Stomach smooth muscle (tissue), 2 donors: ENCODE results near the gene RSAD1.
A peak's percentile ranks its signal among the peaks of the same experiment; 100 is the strongest.
"Not testable (repeated sequence)": the region's sequence is repeated elsewhere in the genome, so short reads cannot be mapped to it uniquely, and the experiment has no call there.

ENCODE experiments used
- H3K27ac ChIP-seq: one replicate; pipeline ENCODE4 v1.7.0; 2013; ENCODE audit warnings: mild to moderate bottlenecking, low read length, inconsistent platforms
- H3K27me3 ChIP-seq, 2 donors: one replicate each; pipeline ENCODE4 v1.7.0; 2013; ENCODE audit warnings: low read length in 2 of 2; ENCODE audit not compliant: insufficient read depth in 2 of 2, control insufficient read depth in 1 of 2
- H3K36me3 ChIP-seq, 2 donors: one replicate each; pipeline ENCODE4 v1.7.0; 2013; ENCODE audit warnings: low read length in 2 of 2; ENCODE audit not compliant: control insufficient read depth in 2 of 2, insufficient read depth in 2 of 2
- H3K4me1 ChIP-seq: one replicate; pipeline ENCODE4 v1.7.0; 2013; ENCODE audit warnings: low read length; ENCODE audit not compliant: control insufficient read depth, insufficient read depth
- H3K4me3 ChIP-seq, 2 donors: one replicate each; pipeline ENCODE4 v1.7.0; 2013; ENCODE audit warnings: low read length in 2 of 2
- H3K9ac ChIP-seq, 2 donors: one replicate each; pipeline ENCODE4 v1.7.0; 2013; ENCODE audit warnings: low read length in 2 of 2, mild to moderate bottlenecking in 1 of 2
- H3K9me3 ChIP-seq, 2 donors: one replicate each; pipeline ENCODE4 v1.7.0; 2013; ENCODE audit warnings: low read length in 2 of 2; ENCODE audit not compliant: control insufficient read depth in 2 of 2
- donor health status: healthy.
- donor health status: Pancreatic carcinoma.

Gene RSAD1

DNA sequence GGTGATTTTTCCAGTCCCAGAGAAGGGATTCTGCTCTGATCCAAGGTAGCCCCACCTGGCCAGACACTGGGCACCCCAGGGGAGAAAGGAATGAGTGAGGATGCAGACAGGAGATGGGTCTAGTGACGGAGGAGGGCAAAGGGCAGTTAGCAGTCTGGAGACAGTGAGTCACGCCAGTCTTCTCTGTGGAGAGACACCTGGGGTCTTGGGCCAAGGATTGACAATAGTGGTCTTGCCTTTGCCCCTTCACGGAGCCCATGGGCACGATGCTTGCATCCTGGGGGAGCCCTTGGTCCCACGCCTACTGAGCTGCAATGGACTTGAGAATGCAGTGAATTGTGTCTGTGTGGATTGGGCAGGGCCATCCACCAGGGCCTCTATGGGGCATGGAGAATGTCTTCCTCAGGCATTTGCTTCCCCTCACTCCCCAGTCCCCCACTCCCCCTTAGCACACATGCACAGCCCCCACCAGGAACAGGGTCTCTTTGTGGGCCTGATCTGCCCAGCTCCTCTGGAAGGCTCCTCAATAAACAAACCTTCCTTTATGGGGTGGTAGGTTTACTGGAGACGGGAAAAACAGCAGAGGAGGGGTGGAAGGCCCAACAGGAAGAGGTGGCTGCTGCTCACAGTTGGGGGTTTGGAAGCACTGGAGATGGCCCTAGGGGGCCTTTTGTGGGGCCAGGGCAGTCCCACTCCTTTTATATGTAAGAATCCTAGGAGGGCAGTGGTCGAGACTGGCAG, 11.4 kb upstream of the RSAD1 start:
- Histone ChIP-seq H3K9ac (no peak overlapping the region), H3K9me3 (no peaks in the 10 kb centered on the region), H3K27me3 (peaks cover 19 to 28% of the 10 kb centered on the region in 2 donors), H3K4me3 (no peak overlapping the region), H3K4me1 (peaks cover 14% of the 10 kb centered on the region), H3K27ac (no peak overlapping the region), H3K36me3 (no peaks in the 10 kb centered on the region)

DNA sequence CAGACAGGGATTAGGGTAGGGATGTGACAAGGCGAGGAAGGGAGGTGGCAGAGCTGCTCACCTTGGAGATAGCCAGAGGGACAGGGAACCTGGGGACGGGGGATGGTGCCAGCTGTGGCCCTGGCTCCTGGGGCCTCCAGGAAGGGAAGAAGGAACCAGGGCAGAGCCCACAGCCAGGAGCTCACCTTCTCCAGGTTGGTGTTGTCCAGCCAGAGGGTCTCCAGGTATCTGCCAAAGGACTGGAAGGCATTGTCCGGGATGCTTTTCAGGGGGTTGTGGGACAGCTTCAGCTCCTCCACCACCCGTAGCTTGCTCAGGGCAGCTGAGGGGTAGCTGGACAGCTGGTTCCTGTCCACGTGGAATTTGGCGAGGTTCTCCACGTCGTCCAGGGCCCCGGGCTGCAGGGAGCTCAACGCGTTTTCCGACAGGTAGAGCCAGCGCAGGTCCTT, 10.8 kb upstream of the RSAD1 start:
- H3K4me1 ChIP-seq = peaks cover 14% of the 10 kb centered on the region
- no peak overlapping the region for H3K9ac ChIP-seq
- peaks cover 19 to 28% of the 10 kb centered on the region in 2 donors for H3K27me3 ChIP-seq
- H3K27ac ChIP-seq = no peak overlapping the region
- H3K9me3 ChIP-seq = no peaks in the 10 kb centered on the region
- H3K36me3 ChIP-seq = no peaks in the 10 kb centered on the region
- H3K4me3 ChIP-seq = no peak overlapping the region

DNA sequence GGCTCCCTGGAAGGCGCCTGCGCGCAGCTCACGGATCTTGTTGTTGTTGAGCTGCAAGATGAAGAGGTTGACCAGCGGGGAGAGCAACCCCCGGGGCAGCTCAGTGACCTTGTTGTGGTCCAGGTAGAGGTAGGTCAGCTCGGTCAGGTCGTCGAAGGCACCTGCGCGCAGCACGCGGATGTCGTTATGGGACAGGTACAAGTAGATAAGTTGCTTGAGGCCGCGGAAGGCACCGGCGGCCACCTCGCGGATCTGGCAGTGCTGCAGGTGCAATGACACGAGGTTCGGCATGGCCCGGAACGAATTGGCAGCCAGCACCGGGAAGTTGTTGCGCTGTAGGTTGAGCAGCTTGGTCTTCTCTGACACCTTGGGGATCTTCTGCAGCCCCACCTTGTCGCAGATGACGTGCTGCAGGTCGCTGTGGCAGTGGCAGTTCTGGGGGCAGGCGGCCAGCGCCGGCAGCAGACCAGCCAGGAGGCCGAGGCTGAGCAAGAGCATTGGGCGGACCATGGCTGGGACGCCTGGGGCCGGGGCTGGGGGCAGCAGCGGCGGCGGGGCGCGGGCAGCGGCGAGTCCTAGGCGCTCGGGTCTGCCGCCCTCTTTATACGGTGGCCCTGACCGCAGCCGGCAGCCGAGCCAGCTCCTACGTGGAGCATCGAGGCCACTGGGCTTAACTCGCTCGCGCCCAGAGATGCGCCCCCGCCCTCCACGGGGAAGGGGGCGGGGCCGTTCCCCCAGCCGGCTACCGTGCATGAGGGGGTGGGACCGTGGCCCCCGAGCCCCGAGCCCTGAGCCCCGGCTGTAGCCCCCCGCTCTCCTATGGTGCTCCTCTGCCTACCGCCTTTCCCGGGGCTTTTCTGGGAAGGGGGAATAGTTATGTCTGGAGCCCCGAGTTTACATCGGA, 10.1 kb upstream of the RSAD1 start, which contains the start of gene CHAD:
Gene CHAD, minus strand, starts transcription at position 577 of the 904 bp plus-strand sequence. Its CDS starts 67 bp downstream, at position 510.
- Histone ChIP-seq H3K27ac (no peak within 1 kb of the TSS), H3K27me3 (peaks cover 19 to 28% of the 10 kb centered on the region in 2 donors), H3K9ac (no peak within 1 kb of the TSS), H3K36me3 (no peaks in the 10 kb centered on the region), H3K4me1 (peaks cover 14% of the 10 kb centered on the region), H3K4me3 (peak within 1 kb of the TSS; percentile 35 to 52), H3K9me3 (no peaks in the 10 kb centered on the region)

DNA sequence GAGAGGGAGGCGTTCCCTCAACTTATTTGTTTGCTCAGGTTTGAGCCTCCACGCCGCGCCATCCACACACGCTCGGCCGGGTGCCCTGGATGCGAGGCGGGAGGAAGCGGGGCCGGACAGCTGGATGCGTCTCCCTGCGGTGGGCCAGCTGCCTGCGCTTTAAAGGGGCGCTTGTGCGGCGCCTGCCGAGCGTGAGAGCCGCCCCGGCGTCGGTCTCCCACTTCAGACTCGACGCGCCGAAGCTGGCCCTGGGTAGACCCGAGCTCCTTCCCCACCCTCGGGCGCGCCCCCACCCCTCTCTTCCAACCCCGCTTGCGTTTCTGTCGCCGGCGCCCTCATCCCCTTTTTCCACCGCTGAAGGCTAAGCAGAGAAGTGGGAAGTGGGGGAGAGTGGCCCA, 9.5 kb upstream of the RSAD1 start:
- H3K4me3 ChIP-seq = peak overlapping the region; percentile 35 to 52
- H3K36me3 ChIP-seq = no peaks in the 10 kb centered on the region
- no peak overlapping the region for H3K27ac ChIP-seq
- H3K9me3 ChIP-seq = no peaks in the 10 kb centered on the region
- no peak overlapping the region for H3K9ac ChIP-seq
- H3K4me1 ChIP-seq = peaks cover 14% of the 10 kb centered on the region
- H3K27me3 ChIP-seq = peaks cover 19 to 28% of the 10 kb centered on the region in 2 donors

DNA sequence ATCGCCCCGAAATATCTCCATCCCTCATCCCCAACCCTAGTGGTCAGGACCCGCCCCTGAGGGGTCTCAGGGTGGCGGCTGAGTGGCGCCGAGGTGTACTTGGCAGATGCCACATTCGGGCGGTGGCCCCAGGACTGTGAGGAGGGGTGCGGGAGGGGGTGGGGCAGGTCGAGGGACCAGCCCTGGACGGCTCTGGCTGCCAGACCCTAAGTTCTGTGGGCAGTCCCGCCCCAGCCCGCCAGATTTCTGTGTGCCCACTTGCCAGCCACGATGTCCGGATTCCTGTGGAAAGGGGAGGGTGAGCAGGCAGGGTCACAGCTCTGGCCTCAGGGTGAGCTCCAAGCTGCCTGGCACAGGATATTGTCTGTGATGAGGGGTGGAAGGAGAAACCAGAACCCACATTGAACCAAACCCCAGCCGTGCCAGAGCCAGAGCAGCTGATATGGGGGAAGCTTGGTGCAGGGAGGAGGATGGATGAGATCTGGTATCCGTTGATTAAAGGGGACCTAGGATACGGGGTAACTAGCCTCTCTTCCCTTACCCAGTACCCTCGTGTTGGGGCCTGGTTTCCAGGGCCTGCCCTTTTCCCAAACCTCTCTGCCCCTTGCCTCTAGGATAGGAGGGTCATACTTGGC, 8.9 kb upstream of the RSAD1 start:
- Histone ChIP-seq H3K9ac (no peak overlapping the region), H3K4me3 (no peak overlapping the region), H3K4me1 (peaks cover 14% of the 10 kb centered on the region), H3K27me3 (peaks cover 19 to 28% of the 10 kb centered on the region in 2 donors), H3K36me3 (no peaks in the 10 kb centered on the region), H3K27ac (no peak overlapping the region), H3K9me3 (no peaks in the 10 kb centered on the region)

DNA sequence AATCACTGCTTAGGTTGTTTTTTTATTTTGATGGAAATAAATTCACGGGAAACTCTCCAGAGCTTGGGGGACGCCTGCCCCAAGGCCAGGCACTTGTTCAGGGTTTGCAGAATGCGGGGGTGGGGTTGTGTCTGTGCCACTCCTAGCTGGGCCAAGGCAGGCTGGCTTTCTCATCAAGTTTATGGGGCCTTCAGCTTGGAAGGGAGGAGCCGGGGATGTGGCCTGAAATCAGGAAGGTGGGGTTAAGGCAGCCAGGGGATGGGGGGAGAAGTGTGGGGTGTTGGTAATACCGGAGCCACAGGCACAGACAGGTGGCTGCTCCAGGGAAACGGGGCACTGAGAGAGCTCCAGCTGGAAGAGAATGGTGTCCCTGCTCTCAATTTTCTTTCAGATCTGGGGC, 8.2 kb upstream of the RSAD1 start:
- Histone ChIP-seq H3K9ac (no peak overlapping the region), H3K4me1 (peaks cover 14% of the 10 kb centered on the region), H3K27me3 (peaks cover 19 to 25% of the 10 kb centered on the region in 2 donors), H3K4me3 (no peak overlapping the region), H3K9me3 (no peaks in the 10 kb centered on the region), H3K27ac (no peak overlapping the region), H3K36me3 (no peaks in the 10 kb centered on the region)

DNA sequence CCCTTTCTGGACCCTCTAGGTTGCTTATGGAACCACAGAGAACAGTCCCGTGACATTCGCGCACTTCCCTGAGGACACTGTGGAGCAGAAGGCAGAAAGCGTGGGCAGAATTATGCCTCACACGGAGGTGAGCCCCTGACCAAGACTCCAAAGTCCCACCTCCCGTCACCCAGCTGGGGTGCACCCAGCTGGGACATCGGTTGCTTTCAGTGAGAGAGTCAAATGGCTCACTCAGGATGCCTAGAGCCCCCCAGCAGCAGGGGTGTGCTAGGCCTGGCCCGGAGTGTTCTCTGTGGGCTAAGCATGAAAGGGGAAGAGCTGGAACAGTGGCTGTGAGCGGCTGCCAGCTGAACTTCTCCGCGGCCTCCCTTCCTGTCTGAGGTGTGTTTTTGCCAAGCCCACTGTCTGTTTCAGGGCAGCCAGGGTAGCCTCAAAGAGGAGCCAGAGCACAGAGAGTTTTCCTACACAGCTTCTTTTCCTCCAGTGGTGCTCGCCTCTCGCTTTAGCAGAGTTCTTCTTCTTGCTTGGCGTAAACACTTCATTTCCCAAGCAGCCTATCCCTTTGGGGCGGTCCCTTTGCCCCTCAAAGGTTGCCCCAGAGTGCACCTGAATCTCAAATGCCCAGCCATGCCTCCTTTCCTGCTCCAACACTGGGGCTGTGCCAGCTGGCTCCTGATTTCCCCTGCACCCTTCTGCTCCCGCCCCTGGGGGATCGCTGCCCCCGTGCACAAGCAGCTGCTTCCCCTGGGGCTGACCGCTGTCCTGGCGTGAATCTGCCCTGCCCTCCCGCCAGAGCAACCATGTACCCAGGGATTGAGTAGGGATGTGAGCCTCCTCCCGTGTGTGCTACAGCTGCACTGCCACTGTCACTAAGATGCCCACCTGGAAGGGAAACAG, 7.4 kb upstream of the RSAD1 start:
- H3K27me3 ChIP-seq = peaks cover 19 to 25% of the 10 kb centered on the region in 2 donors
- H3K36me3 ChIP-seq = no peaks in the 10 kb centered on the region
- peaks cover 14% of the 10 kb centered on the region for H3K4me1 ChIP-seq
- no peaks in the 10 kb centered on the region for H3K9me3 ChIP-seq
- no peak overlapping the region for H3K27ac ChIP-seq
- H3K4me3 ChIP-seq = no peak overlapping the region
- no peak overlapping the region for H3K9ac ChIP-seq

DNA sequence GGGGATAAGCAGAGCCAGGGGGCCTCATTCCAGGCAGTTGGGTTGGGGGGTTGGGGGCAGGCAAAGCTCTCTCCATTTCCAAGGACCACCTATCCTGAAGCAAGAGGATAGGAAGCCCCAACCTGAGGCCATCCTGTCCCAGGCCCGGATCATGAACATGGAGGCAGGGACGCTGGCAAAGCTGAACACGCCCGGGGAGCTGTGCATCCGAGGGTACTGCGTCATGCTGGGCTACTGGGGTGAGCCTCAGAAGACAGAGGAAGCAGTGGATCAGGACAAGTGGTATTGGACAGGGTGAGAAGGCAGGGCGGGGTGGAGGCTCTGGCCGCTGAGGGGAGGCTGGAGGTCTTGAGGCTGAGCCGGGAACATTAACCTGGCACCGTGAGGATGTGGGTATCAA, 6.4 kb upstream of the RSAD1 start:
- Histone ChIP-seq H3K9ac (no peak overlapping the region), H3K4me1 (peaks cover 14% of the 10 kb centered on the region), H3K27me3 (peaks cover 22 to 30% of the 10 kb centered on the region in 2 donors)

DNA sequence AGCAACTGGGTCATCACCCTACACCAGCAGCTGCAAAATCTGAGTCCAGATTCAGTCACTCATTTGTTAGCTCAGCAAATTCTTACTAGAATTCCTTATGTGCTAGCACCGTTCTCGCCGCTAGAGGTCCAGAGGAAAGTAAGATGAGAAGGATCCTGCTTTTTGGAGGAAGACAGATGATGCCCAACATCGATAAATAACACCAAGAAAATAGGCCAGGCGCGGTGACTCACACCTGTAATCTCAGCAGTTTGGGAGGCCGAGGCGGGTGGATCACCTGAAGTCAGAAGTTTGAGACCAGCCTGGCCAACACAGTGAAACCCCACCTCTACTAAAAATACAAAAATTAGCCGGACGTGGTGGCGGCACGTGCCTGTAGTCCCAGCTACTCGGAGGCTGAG, 5.9 kb upstream of the RSAD1 start:
- H3K4me3 ChIP-seq, H3K27ac ChIP-seq: not testable (repeated sequence)
- peaks cover 14% of the 10 kb centered on the region for H3K4me1 ChIP-seq

More for the DNA sequence above, 6.4 kb upstream of the RSAD1 start:
- Histone ChIP-seq H3K27ac (no peak overlapping the region), H3K4me3 (no peak overlapping the region), H3K36me3 (no peaks in the 10 kb centered on the region), H3K9me3 (no peaks in the 10 kb centered on the region)

DNA sequence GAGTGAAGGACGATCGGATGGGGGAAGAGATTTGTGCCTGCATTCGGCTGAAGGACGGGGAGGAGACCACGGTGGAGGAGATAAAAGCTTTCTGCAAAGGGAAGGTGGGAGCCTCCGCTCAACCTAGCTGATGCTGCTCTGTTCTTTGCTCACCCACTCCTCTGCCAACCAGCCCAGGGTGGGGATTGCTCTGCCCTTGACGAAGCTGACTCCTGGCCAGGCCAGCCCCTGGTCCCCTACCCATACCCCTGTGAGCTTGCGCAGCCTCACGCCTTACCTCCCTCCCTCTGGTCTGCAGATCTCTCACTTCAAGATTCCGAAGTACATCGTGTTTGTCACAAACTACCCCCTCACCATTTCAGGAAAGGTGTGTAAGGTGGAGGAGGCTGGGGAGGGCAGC, 4.8 kb upstream of the RSAD1 start:
- Histone ChIP-seq H3K4me1 (peaks cover 11% of the 10 kb centered on the region), H3K27ac (no peak overlapping the region), H3K9me3 (no peaks in the 10 kb centered on the region)

More for the DNA sequence above, 5.9 kb upstream of the RSAD1 start:
- not testable (repeated sequence) for H3K9me3 ChIP-seq, H3K36me3 ChIP-seq, H3K9ac ChIP-seq
- H3K27me3 ChIP-seq = peaks cover 18 to 27% of the 10 kb centered on the region in 2 donors

More for the DNA sequence above, 4.8 kb upstream of the RSAD1 start:
- no peak overlapping the region for H3K9ac ChIP-seq
- H3K4me3 ChIP-seq = no peak overlapping the region
- peaks cover 10 to 15% of the 10 kb centered on the region in 2 donors for H3K27me3 ChIP-seq
- no peaks in the 10 kb centered on the region for H3K36me3 ChIP-seq
